ENCODE measurements around the gene MSN.

GRCh38 chrX:65667157-65667502 is 324 bp upstream of the MSN start:
- TF ChIP-seq POLR2A (IDR thresholded peaks at IDR 0.05; ENCODE audit: low read depth, low read length): no peak
- no peak for TF ChIP-seq PAX5 (IDR thresholded peaks at IDR 0.05; ENCODE audit: insufficient read depth, low read length, severe bottlenecking)
- no peak for TF ChIP-seq POLR2AphosphoS5 (IDR thresholded peaks at IDR 0.05; ENCODE audit: low read depth, low read length)
